H1 (cell line): ENCODE measurements around the gene APBB3. TPM values are rescaled to one million over a fixed set of nuclear protein-coding genes. Genes with fewer than 3 reads are reported as not detected.

ENCODE experiments used
- EP300 ChIP-seq, 2 experiments: IDR thresholded peaks; 1 replicate in 1 of 2; 2 replicates in 1 of 2; pipeline ENCODE4 v1.6.1; 2011 to 2012; ENCODE audit warnings: low read depth in 2 of 2, low read length in 2 of 2, mild to moderate bottlenecking in 2 of 2, borderline replicate concordance in 1 of 2, inconsistent platforms in 1 of 2, moderate library complexity in 1 of 2
- JUN ChIP-seq: IDR thresholded peaks from 2 replicates; pipeline ENCODE4 v1.6.1; 2011; ENCODE audit warnings: low read depth, mild to moderate bottlenecking, improper control_type of control experiment, low read length
- RNF2 ChIP-seq: fragments of 200-900, 300-1000 bp; sonication (generic); IDR thresholded peaks from 2 replicates; pipeline ENCODE4 v1.7.1; 2016; ENCODE audit warnings: borderline replicate concordance, low read depth, mild to moderate bottlenecking, antibody characterized with exemption, low read length; ENCODE audit not compliant: poor library complexity, severe bottlenecking; ENCODE audit errors: missing control alignments
- polyA plus RNA-seq, 7 experiments: library from polyadenylated mRNA; depleted of rRNA in 3 of 7; stranded (reverse) in 5 of 7; unstranded in 2 of 7; fragments of >200 nt in 5 of 7; fragments of 200-250 nt in 2 of 7; gene quantifications; 1 replicate in 5 of 7; 2 replicates in 1 of 7; 4 replicates in 1 of 7; pipeline versions ENCODE4 v1.2.1 to v1.2.3, GENCODE V29; 2011 to 2013; ENCODE audit warnings: missing spikeins in 2 of 7, mixed read lengths in 2 of 7
- total RNA-seq: library from RNA; stranded (reverse); fragmentation: NEBNext Ultra II Directional; extraction: Animal tissue kit (Norgen Biotek cat#: 25700); gene quantifications from 2 replicates; pipeline ENCODE4 v1.2.1, GENCODE V29; 2021

APBB3 gene
- total and polyA plus RNA-seq, 2 of the 8 experiments (the other 6 are each of a cell fraction or from before 2014, with no cell fraction given), result 16.0 to 21.9 TPM

- TF ChIP-seq RNF2 (no peak), EP300 (IDR thresholded peaks at IDR 0.05; ENCODE audit: borderline replicate concordance in 1 of 2, low read depth in 2 of 2, low read length in 2 of 2) (no peak), JUN (no peak)
Observed at GRCh38 chr5:140513124-140513523, 51.3 kb downstream of the APBB3 start (continued).
